Limb (tissue), 2 donors: ENCODE measurements around the gene BEAN1.

Experiments used
- DNase-seq, 2 donors: peaks; one replicate each; pipeline ENCODE4 v3.0.0-alpha.2; 2016; ENCODE audit errors: extremely low spot score in 2 of 2

The BEAN1 gene

GRCh38 chr16:66469291-66469946 lies 42.3 kb downstream of the BEAN1 start:
- no peak for DNase-seq

- DNase-seq: no peak
Measured at GRCh38 chr16:66469947-66470546, 43.0 kb downstream of the BEAN1 start.

- DNase-seq: peak in 1 of 2 donors; percentile 32
Measured at GRCh38 chr16:66470556-66470955, 43.5 kb downstream of the BEAN1 start.

GRCh38 chr16:66471264-66471663 lies 44.2 kb downstream of the BEAN1 start:
- no peak for DNase-seq

- DNase-seq: no peak
Measured at GRCh38 chr16:66471716-66472393, 44.8 kb downstream of the BEAN1 start.

- DNase-seq: no peak
Measured at GRCh38 chr16:66473051-66473571, 46.0 kb downstream of the BEAN1 start.

- DNase-seq: no peak
Measured at GRCh38 chr16:66473654-66474519, 46.8 kb downstream of the BEAN1 start.

GRCh38 chr16:66474750-66475199 lies 47.7 kb downstream of the BEAN1 start:
- no peak for DNase-seq

GRCh38 chr16:66475232-66475631 lies 48.1 kb downstream of the BEAN1 start:
- no peak for DNase-seq

GRCh38 chr16:66476328-66477027 lies 49.4 kb downstream of the BEAN1 start:
- DNase-seq: no peak

GRCh38 chr16:66477028-66477515 lies 50.0 kb downstream of the BEAN1 start:
- no peak for DNase-seq

- no peak for DNase-seq
Measured at GRCh38 chr16:66478733-66479511, 51.8 kb downstream of the BEAN1 start.

GRCh38 chr16:66479661-66480264 lies 52.7 kb downstream of the BEAN1 start:
- DNase-seq: no peak

- DNase-seq: no peak
Measured at GRCh38 chr16:66480265-66481080, 53.4 kb downstream of the BEAN1 start.

- no peak for DNase-seq
Measured at GRCh38 chr16:66481081-66481942, 54.2 kb downstream of the BEAN1 start.

- no peak for DNase-seq
Measured at GRCh38 chr16:66481943-66482390, 54.9 kb downstream of the BEAN1 start.

- peak; percentile 72 to 86 for DNase-seq
Measured at GRCh38 chr16:66483689-66484452, 56.8 kb downstream of the BEAN1 start.
